Measurements from ENCODE around the gene BDKRB2.

BDKRB2 gene

DNA sequence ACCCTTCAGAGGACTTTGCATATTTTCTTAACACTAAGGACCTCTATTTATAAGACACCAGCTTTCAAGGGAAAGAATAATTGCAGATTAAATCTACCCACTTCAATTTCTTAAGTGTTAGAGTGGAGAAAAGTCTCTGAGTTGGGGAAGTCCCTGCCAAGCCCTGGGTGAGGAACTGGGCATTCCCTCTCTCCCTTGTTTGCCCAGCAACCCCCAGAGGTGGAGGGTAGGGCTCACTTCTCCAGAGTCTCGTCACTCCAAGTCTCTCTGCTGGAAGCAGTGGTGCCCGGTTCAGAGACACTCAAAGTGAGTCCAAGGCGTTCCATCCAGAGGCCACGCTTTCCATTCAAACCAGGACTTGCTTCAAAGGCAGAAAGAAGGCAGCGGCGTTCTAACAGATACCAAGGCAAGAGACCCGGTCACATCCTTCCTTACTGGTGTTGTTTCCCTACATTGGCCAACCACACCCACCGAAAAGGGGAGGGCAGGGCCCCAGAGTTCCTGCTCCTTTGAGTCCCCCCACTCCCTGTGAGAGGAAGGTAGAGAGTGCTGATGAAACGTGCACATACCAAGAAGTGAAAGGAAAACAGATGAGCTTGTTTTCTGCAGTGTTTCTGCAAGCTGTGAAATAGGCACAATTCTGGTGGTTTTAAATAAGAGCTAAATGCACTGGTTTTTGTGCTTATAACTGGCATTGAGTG is 6.1 kb upstream of the BDKRB2 start:
- no peak for DNase-seq (ENCODE audit: low read depth, low spot score)

DNA sequence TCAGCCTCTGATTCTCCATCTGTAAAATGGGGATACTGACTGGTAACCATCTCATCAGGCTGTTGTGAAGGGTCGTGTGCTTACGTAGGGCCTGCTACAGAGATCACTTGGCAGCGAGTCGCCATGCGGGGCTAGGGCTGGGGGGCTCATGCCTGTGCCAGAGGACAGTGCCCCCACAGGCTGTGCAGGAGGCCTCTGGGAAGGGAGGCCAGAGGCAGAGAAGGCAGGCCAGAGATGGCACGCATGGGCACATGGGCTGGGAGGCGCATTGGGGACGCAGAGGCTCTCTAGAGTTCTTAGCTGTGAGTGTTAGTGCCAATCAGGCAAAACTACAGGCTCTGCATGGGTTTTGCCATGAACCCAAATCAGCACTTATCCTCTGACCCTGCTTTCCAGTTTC is 3.5 kb upstream of the BDKRB2 start:
- DNase-seq (ENCODE audit: low read depth, low spot score): no peak

DNA sequence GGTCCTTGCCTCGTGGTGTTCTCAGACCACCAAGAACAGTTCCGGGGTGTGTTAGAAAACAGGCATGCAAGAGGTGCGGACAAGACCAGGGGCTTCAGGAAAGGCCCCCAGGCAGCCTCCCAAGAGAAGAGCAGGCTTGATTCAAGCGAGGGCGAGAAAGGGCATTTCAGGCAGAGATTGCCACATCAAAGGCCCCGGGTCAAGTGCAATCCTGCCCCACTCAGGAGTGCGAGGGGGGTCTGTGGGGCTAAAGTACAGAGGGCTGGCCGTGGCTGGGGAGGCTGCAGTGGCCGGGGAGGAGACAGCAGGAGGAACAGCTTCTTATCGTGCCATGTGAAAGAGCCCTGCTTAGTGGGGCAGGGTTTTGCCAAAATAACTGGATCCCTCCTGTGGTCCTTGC is 2.7 kb upstream of the BDKRB2 start:
- DNase-seq (ENCODE audit: low read depth, low spot score): no peak

DNA sequence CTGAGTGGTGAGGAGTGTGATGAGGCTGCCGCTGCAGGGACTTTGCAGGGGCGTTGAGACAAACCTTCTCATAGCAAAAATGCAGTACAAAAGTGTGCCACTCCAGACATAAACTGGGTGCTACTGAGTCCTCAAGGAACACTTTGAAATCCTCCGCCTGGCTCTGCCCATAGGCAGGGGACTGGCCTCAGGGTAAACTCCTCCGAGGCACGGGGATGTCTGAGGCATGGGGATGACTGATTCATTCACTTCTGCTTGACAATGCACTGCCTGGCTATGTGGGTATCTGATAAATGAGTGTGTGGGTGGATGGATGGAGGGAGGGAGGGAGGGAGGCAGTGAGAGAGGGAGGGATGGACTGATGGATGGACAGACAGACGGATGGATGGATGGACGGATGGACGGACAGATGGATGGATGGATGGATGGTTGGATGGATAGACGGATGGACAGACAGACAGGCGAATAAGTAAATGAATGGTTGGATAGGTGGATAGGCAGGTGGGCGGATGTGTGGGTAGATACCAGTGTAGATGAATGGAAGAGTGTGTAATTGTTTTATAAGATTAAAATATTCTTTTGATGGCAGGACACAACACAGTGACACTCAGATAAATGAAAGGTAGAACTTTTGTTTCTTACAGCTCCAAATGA is 2.1 kb upstream of the BDKRB2 start:
- DNase-seq (ENCODE audit: low read depth, low spot score): no peak

DNA sequence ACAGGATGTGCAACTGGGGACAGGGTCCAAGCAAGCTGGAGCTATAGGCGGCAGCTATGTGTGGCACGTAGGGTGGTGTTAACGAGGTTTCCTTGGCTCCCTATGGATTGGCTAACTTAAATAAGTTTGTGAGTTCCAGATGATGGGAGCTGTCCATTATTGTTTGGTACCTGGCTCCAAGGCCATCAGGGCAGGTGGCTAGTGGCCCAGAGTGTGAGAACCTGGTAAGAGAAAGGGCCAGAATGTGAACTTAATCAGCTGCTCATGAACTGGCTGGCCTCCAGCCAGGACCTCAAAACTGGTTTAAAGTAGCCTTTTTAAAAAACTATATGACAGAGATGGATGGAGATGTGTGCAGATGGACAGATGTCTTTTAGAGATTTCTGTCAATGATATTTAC is 1.5 kb upstream of the BDKRB2 start:
- no peak for DNase-seq (ENCODE audit: low read depth, low spot score)

DNA sequence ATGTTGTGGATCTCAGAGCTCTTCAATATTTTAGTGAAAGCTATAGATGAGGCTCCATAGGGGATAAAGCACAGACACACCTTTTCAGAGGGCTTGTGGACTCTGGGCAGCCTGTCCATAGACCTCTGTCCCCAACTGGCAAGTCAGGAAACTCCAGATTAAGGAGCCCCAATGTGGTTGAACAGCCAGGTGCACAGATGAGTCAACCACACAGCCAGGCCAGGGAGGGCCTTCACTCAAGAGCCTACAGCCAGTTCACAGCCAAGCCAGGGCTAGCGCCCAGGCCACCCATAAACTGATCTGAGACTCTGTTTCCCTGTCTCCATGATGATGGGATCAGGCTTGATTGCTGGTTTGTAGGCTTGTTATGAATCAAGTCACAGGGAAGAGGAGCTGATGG is 1.0 kb upstream of the BDKRB2 start:
- no peak for DNase-seq (ENCODE audit: low read depth, low spot score)

DNA sequence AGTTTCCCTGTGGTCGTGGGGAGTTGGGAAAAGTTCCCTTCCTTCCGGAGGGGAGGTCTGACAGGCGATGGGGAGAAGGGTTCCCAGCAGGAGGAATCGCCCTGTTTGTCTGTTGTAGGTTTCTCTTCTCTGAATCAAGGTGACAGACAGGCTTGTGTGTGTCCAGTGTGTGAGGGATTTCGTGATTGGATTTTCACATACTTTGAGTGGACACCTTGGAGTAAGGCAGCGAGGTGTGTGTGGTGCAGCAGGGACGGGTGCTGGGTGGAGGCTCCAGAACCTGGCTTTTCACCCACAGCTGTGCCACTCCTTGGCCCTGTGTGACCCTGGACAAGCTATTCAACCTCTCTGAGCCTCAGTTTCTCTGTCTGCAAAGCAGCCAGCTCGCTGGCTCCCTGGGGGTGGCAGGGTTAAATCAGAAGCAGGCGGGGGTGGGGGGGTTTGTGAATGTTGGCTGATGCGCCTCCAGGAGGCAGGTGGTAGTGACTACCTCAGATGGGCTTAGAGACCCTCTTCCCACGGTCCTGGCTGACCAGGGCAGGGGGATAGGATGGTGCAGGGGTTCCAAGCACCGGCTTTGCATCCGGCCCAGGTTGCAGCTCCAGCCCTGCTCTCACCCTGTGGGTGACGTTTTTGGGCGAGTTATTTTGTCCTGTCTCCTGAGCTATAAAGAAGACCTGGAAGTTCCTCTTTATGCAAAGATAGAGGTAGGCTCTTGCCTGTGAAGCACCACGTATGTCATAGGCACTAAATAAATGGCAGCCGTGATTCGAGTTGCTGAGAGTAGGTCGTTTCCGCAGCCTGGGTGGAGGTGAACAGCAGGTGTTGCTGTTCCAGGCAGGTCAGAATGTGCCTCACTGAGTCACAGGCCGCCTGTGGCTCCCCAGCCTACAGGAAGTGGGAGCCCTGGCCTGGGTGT is 679 bp downstream of the BDKRB2 start:
- no peak for DNase-seq (ENCODE audit: low read depth, low spot score)

DNA sequence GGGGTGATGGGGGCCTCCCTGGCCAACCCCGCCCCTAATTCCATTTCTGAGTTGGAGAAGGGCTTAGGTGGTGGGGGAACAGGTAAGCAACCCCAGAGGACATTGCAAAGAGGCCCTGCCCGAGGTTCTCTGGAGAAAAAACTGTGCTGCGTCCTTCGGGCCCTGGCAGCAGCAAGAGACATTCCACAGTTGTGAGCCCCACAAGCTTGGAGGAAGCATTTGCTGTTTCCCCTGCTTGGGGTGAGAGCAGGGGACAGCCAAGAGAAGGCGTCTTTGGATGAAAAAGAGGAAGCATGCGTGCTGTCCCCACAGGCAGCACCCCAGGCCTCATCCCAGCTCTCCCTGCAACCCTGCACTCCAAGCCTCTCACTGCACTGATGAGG is 1.3 kb downstream of the BDKRB2 start:
- DNase-seq (ENCODE audit: low read depth, low spot score): no peak

DNA sequence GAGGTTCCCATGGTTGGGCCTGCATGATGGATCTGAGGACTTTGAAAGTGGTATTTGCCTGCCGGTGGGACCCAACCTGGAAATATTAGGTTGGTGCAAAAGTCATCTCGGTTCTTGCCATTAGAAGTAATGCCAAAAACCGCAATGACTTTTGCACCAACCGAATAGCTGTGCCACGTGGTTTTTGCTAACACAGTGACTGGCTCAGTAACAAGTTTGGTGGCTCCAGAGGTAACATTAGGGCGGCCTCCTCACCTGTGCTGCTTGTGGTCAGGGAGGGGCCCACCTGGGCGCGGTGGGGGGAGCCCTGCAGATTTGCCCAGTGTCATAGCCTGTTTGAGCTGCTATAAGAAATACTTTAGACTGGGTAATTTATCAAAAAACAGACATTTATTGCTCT is 1.8 kb downstream of the BDKRB2 start:
- no peak for DNase-seq (ENCODE audit: low read depth, low spot score)

DNA sequence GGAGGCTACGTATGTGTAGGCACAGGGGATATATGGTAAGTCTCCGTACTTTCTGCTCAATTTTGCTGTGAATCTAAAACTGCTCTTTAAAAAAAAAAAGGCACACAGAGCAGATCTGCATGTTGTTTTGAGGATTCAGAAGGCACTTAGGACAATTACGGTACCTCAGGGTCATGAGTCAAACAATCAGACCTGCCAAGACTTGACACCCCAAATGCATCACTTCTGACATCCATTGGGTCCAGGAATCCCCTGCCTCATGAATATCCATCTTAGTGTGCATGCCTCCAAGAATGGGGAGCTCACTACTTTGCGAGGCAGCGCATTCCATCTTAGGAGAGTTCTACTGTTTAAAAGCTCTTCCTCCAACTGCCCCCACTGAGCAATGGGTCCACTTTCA is 3.0 kb downstream of the BDKRB2 start:
- no peak for DNase-seq (ENCODE audit: low read depth, low spot score)

DNA sequence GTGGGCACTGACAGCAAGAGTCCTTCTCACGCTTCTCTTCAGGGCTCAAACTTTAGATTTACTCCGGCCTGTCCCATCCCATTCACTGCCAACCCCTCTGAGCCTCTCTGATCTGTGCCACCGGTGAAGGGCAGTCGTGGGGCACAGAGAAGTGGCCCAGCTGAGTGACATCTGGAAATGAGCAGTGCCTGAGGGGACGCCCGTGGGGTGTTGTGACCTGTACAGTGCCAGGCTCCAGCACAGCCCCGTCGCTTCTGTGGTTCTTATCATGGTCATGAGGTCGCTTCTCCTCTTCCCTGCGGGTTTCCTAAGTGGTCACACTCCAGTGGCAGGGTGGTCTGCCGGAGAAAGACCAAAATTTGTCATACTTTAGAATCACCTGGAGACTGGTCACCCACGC is 4.1 kb downstream of the BDKRB2 start:
- no peak for DNase-seq (ENCODE audit: low read depth, low spot score)

DNA sequence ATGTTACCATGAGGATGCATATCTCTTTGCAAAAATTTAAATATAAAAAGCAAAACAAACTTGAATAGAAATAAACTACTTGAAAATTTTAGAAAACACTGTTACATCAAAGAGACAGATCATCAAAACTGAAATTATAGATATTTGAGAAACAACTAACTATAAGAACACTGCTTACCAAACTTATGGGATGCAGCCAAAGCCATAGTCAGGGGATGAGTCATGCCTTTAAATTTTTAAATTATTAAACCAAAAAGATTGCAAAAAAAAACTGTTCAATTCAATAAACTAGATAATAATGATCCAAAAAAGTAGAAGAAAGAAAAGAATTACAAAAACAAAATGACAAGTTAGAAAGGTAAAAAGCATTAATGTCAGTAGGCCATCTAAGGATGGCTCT is 7.5 kb downstream of the BDKRB2 start:
- DNase-seq (ENCODE audit: low read depth, low spot score): no peak

DNA sequence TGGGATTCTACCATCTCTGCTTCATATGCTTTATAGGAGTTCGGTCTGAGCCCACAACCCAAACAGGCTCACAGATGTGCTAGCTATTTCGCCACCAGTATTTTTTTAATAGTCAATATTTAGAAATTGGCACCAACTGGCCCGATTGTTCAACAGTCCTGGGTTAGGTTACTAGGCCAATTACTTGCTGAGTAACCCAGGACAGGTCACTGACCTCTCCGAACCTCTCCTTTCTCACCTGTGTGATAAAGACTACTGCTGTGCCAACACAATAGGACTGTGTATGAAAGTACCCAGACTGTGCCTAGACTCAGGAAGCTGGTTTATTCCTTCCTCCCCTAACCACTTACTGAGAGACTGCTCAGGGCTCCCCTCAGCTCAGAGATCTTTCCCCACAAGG is 8.3 kb downstream of the BDKRB2 start:
- no peak for DNase-seq (ENCODE audit: low read depth, low spot score)

DNA sequence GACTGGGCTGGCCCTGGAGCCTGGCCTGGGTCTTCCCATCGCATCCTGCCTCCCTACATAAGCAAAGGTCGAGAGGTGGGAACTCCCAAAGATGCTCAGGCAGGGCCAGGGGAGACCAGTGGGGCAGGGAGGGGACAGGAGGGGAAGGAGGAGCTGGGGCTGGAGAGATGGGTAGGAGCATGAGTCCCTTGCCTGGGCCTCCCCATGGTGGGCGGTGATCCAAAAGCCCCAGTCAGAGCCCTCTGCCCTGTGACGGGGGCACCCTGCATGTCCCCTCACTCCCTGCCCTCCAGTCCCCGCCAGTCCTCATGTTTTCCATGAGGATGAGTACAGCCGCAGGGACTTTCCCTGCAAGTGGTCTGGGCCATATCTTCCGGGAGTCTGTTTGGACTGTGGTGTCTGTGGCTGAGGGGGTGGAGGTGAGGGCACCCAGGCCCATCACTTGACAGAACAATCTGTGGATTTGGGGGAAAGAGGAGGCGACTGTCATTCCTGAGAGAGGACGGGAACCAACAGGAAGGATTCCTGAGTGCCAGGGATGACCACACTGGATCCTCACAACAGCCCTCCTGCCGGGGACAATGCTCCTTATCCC is 9.3 kb downstream of the BDKRB2 start:
- no peak for DNase-seq (ENCODE audit: low read depth, low spot score)

DNA sequence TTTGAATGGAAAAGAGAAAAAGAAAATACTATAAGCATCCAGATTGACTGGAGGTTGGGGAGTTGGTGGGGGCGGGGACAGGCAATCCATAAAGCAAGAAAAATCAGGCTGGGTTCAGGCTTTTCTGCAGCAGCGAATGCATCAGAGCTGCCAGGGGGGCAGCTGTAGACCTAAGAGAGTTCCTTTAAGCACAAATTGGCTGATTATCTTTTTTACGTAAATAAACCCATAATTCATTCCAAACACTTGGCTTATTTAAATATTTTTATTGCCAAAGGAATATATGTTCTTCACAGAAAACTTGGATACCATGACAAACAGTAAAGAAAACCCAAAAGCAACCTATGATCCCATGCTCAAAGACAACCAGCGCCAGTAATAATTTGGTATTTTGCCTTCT is 10.2 kb downstream of the BDKRB2 start:
- no peak for DNase-seq (ENCODE audit: low read depth, low spot score)

DNA sequence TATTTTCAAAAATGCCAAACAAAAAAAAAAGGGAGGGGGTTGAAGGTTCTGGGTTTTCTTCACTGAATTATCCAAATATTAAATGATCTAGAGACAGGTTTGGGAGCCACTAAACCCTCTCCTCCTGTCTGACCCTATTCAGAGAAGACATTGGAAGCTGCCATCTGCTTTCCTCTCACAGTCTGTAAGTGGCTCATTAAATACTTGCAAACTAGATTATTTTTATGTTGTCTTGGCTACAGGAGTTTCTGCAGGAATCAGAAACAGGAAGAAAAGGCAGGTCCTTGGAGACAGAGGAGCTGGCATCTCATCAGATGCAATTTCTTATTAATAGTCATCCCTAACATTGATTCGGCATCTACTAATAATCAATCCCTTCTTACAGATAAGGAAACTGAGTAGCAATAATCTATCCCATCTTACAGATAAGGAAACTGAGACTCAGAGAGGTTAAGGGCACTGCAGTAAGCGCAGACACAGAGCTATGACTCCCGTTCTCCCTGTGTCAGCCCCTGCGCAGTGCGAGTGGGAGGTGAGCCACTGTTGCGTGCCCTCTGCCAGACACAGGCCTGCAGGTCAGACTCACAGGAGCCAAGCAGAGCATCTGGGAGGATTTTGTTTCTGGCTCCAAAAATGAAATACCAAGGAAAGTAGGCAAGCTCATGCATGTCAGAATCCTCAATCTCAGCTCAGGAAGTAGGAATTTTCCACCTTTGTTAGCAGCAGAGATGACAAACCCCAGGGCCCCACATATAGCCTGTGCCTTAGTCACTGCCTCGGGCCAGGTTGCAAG is 11.0 kb downstream of the BDKRB2 start:
- DNase-seq (ENCODE audit: low read depth, low spot score): no peak

DNA sequence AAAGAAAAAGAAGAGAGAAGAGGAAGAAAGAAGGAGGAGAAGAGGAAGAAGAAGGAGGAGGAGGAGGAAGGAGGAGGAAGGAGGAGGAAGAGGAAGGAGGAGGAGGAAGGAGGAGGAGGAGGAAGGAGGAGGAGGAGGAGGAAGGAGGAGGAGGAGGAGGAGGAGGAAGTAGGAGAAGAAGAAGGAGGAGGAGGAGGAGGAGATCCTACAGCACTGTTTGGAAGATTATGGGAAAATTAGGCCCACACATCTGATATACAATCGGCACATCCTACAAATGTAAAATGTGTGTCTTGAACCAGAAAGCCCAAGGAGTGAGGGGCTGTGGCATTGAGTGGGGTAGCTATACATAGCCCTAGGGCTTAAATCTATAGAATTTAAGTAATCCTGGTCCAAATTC is 12.0 kb downstream of the BDKRB2 start:
- no peak for DNase-seq (ENCODE audit: low read depth, low spot score)

DNA sequence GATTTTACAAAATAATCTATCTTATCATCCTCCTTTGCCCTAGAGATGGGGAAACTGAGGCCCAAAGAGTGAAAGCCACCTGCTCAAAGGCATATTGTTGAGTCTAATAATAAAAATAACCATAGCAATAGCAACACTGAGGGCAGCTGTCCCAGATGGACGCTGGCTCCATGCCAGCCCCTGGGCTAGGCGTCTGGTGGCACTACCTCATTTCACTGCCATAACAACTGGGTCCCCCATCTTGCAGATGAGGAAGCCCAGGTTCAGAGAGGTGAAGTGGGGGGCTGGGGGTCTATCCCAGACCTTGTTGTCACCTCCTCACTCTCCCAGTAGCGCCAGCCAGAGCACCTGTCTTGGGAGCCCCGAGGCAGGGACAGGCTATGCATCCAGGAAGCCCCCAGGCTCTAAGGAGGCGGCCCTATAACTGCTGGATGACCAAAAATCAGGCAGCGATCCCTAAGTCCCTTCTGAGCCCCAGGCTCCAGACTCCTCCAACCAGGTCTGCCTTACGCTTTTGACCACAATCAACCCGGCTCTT is 12.8 kb downstream of the BDKRB2 start:
- DNase-seq (ENCODE audit: low read depth, low spot score): no peak

DNA sequence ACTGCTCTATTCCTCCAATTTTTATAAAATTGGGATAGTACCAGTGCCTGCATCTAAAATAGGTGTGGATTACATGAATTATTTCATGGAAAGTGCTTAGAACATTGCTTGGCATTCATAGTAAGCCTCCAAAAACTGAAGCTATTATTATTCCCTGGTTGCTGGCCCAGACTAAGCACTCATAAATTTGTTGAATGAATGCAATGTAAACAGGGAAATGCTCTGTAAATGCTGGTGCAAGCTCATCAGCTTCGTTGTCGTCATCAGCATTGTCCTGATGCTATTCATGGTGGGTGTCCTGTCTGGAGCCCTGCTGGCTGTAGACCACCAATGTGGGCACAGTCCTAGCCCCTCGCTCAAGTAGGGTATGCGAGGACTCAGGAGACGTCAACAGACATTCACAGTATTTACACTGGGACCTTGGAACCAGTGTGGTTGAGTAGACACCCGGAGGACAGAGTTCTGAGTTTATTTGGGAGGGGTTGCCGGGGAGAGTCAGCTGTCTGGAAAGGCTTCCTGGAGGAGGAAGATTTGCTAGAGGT is 16.5 kb downstream of the BDKRB2 start:
- DNase-seq (ENCODE audit: low read depth, low spot score): no peak

DNA sequence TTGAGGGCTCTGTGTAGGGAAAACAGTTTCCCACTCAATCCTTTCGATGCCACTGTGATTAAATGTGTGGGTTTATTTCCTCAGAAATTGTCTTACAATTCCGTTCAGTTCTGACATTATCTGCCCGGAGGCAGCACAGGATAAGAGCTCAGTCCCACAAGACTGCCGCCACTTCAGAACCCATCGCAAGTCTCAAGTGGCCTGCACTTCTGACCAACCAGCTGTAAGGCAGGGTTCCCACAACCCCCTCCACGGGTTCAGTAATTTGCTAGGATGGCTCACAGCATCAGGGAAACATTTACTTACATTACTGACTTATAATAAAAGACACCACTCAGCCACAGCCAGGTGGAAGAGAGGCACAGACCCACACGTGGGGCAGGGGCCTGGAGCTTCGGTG is 17.2 kb downstream of the BDKRB2 start:
- DNase-seq (ENCODE audit: low read depth, low spot score): no peak
